Breast epithelium (tissue), 4 donors: Measurements from ENCODE around the gene KRTAP6-1. TPM values are rescaled to one million over a fixed set of nuclear protein-coding genes. Genes with fewer than 3 reads are reported as not detected.

Experiments used
- DNase-seq, 2 donors: peaks; one replicate each; pipeline ENCODE4 v3.0.0-alpha.2; 2019; ENCODE audit warnings: low spot score in 2 of 2
- H3K27ac ChIP-seq, 2 donors: fragments of 200-600 bp; sonication (generic) in 1 of 2; one replicate each; pipeline ENCODE4 v1.5.1; 2016 to 2019; ENCODE audit warnings: mild to moderate bottlenecking in 1 of 2
- H3K27me3 ChIP-seq, 2 donors: fragments of 200-600 bp; sonication (generic) in 1 of 2; one replicate each; pipeline versions ENCODE4 v1.5.1 to v1.6.0; 2017 to 2019; ENCODE audit warnings: control low read depth in 1 of 2, mild to moderate bottlenecking in 1 of 2
- H3K36me3 ChIP-seq: fragments of 200-600 bp; one replicate; pipeline ENCODE4 v1.5.1; 2019
- H3K4me1 ChIP-seq, 2 donors: fragments of 200-600 bp; sonication (generic); one replicate each; pipeline ENCODE4 v1.5.1; 2016 to 2019; ENCODE audit warnings: control low read depth in 1 of 2
- H3K4me3 ChIP-seq, 3 donors: fragments of 200-600 bp; sonication (generic); 1 replicate in 2 of 3; 2 replicates in 1 of 3; pipeline ENCODE4 v1.5.1; 2016 to 2019; ENCODE audit warnings: mild to moderate bottlenecking in 3 of 3, moderate library complexity in 2 of 3
- H3K9me3 ChIP-seq, 2 donors: fragments of 200-600 bp; sonication (generic) in 1 of 2; one replicate each; pipeline ENCODE4 v1.5.1; 2016 to 2019; ENCODE audit warnings: control low read depth in 1 of 2
- POLR2A ChIP-seq: fragments of 450-650 bp; IDR thresholded peaks from one replicate; pipeline ENCODE4 v1.6.1; 2016; ENCODE audit warnings: antibody characterized with exemption, mild to moderate bottlenecking, moderate library complexity
- POLR2AphosphoS5 ChIP-seq, 3 donors: sonication (generic); formaldehyde crosslinking; IDR thresholded peaks; one replicate each; pipeline ENCODE4 v1.6.1; 2017; ENCODE audit warnings: antibody characterized with exemption in 3 of 3
- intact Hi-C: fragments of 100-400 bp; cut with DNase I; formaldehyde crosslinking; loops from one replicate; pipeline ENCODE4 v1.15.1; 2023; ENCODE audit warnings: low total_unique reads
- total RNA-seq, 3 donors: library from RNA; depleted of rRNA; stranded (reverse); fragments of >200 nt; gene quantifications; one replicate each; pipeline ENCODE4 v1.1.0, GENCODE V29; 2016
- TF ChIP-seq, protein P1 (sequence below), 3 donors: fragments of 450-650 bp; IDR thresholded peaks; one replicate each; pipeline ENCODE4 v1.5.1; 2016 to 2017; ENCODE audit warnings: antibody characterized with exemption in 3 of 3, mild to moderate bottlenecking in 3 of 3, moderate library complexity in 3 of 3

Gene KRTAP6-1
- not detected for total RNA-seq

GRCh38 chr21:30613836-30614235 is at the start of gene KRTAP6-1:
Gene KRTAP6-1 (minus strand): TSS chr21:30613930. CDS start chr21:30613904, 26 bp downstream.
- TF ChIP-seq POLR2A (no peak), POLR2AphosphoS5 (IDR thresholded peaks at IDR 0.05) (no peak)
- TF ChIP-seq, protein P1, sequence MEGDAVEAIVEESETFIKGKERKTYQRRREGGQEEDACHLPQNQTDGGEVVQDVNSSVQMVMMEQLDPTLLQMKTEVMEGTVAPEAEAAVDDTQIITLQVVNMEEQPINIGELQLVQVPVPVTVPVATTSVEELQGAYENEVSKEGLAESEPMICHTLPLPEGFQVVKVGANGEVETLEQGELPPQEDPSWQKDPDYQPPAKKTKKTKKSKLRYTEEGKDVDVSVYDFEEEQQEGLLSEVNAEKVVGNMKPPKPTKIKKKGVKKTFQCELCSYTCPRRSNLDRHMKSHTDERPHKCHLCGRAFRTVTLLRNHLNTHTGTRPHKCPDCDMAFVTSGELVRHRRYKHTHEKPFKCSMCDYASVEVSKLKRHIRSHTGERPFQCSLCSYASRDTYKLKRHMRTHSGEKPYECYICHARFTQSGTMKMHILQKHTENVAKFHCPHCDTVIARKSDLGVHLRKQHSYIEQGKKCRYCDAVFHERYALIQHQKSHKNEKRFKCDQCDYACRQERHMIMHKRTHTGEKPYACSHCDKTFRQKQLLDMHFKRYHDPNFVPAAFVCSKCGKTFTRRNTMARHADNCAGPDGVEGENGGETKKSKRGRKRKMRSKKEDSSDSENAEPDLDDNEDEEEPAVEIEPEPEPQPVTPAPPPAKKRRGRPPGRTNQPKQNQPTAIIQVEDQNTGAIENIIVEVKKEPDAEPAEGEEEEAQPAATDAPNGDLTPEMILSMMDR (IDR thresholded peaks at IDR 0.05) = no peak
- no peak within 1 kb of the TSS for H3K4me3 ChIP-seq
- no peak within 1 kb of the TSS for H3K27ac ChIP-seq
- intact Hi-C loops = loop anchor here (5.0 kb wide), 1 partner anchor 682 kb away; no protein-coding TSS in a partner anchor
- DNase-seq = no peak
- no peaks in the 10 kb centered on the region for H3K36me3 ChIP-seq
- no peaks in the 10 kb centered on the region for H3K27me3 ChIP-seq
- H3K4me1 ChIP-seq = no peaks in the 10 kb centered on the region
- H3K9me3 ChIP-seq = no peaks in the 10 kb centered on the region

GRCh38 chr21:30652891-30653290 is 39.2 kb upstream of the KRTAP6-1 start:
- Histone ChIP-seq H3K27ac (no peak overlapping the region), H3K4me3 (no peak overlapping the region), H3K27me3 (no peaks in the 10 kb centered on the region), H3K4me1 (no peaks in the 10 kb centered on the region), H3K36me3 (no peaks in the 10 kb centered on the region), H3K9me3 (no peaks in the 10 kb centered on the region)
- no peak for DNase-seq
- intact Hi-C loops = no loop called here
- TF ChIP-seq, protein P1 (IDR thresholded peaks at IDR 0.05) = no peak
- TF ChIP-seq POLR2AphosphoS5 (IDR thresholded peaks at IDR 0.05) = no peak
- TF ChIP-seq POLR2A = no peak

- Histone ChIP-seq H3K36me3 (no peaks in the 10 kb centered on the region), H3K27me3 (no peaks in the 10 kb centered on the region), H3K9me3 (no peaks in the 10 kb centered on the region), H3K4me1 (no peaks in the 10 kb centered on the region), H3K27ac (no peak overlapping the region), H3K4me3 (no peak overlapping the region)
- intact Hi-C loops = no loop called here
- no peak for TF ChIP-seq POLR2AphosphoS5 (IDR thresholded peaks at IDR 0.05)
- TF ChIP-seq, protein P1 (IDR thresholded peaks at IDR 0.05) = no peak
- no peak for TF ChIP-seq POLR2A
- no peak for DNase-seq
These were observed 33.2 kb upstream of the KRTAP6-1 start for GRCh38 chr21:30646904-30647414.

GRCh38 chr21:30642564-30642963 is 28.8 kb upstream of the KRTAP6-1 start, which contains the start of gene KRTAP20-3:
Gene KRTAP20-3 (plus strand): TSS chr21:30642864.
- no peak for DNase-seq
- H3K27me3 ChIP-seq = no peaks in the 10 kb centered on the region
- no peaks in the 10 kb centered on the region for H3K36me3 ChIP-seq
- H3K4me1 ChIP-seq = no peaks in the 10 kb centered on the region
- no peak within 1 kb of the TSS for H3K4me3 ChIP-seq
- intact Hi-C loops = no loop called here
- H3K27ac ChIP-seq = no peak within 1 kb of the TSS
- no peak for TF ChIP-seq POLR2A
- no peak for TF ChIP-seq POLR2AphosphoS5 (IDR thresholded peaks at IDR 0.05)
- TF ChIP-seq, protein P1 (IDR thresholded peaks at IDR 0.05) = no peak
- no peaks in the 10 kb centered on the region for H3K9me3 ChIP-seq

DNA sequence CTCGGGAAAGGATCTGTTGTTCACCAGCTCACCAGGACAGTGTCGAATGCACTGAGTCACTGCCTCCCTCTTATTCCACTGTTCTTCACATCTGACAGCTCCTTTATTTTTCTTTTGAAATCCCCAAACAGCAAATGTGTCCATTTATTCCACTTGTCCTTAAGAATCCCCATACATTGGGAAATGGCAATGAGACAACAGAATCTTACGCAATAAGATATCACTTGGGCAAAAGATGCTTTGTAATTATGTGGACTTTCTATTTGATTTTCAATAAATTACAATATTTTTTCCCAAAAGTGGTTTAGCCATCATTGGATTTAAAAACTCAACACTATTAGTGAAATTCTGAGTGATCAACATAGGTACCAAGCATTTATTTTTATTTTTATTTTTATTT is 25.0 kb upstream of the KRTAP6-1 start:
- DNase-seq = no peak
- no peaks in the 10 kb centered on the region for H3K4me1 ChIP-seq
- no peak overlapping the region for H3K4me3 ChIP-seq
- TF ChIP-seq, protein P1 (IDR thresholded peaks at IDR 0.05) = no peak
- TF ChIP-seq POLR2A (no peak), POLR2AphosphoS5 (IDR thresholded peaks at IDR 0.05) (no peak)
- intact Hi-C loops = no loop called here
- H3K9me3 ChIP-seq = no peaks in the 10 kb centered on the region
- no peak overlapping the region for H3K27ac ChIP-seq
- H3K27me3 ChIP-seq = no peaks in the 10 kb centered on the region
- no peaks in the 10 kb centered on the region for H3K36me3 ChIP-seq
